Fibroblast of skin of right quadriceps (primary cell): Measurements from ENCODE around the gene TRIM64.
"Not testable (repeated sequence)": the region's sequence is repeated elsewhere in the genome, so short reads cannot be mapped to it uniquely, and the experiment has no call there.

Experiments used
- DNase-seq: peaks from one replicate; pipeline ENCODE4 v3.0.0-alpha.2; 2013

TRIM64 gene, protein sequence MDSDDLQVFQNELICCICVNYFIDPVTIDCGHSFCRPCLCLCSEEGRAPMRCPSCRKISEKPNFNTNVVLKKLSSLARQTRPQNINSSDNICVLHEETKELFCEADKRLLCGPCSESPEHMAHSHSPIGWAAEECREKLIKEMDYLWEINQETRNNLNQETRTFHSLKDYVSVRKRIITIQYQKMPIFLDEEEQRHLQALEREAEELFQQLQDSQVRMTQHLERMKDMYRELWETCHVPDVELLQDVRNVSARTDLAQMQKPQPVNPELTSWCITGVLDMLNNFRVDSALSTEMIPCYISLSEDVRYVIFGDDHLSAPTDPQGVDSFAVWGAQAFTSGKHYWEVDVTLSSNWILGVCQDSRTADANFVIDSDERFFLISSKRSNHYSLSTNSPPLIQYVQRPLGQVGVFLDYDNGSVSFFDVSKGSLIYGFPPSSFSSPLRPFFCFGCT

DNA sequence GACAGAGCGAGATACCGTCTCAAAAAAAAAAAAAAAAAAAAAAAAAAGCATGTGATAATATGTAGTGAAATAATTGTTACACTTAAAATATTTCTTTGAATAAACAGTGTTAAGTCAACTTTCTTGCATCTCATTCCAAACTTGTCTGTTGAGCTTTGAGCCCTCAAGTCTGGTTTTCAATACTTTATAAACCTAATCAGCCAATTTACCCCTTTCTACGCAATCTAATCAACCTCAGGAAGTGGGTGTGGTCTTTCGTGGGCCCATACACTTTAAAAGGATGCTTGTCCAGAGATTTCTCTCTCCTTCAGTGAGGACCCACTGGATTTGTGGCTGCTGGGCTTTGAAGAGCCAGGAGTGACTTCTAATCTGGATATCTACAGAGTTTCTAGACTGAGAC, at the start of gene TRIM64:
Gene TRIM64 (plus strand): TSS at position 301 of the 400 bp plus-strand sequence. CDS start 2,467 bp downstream, outside the sequence.
- DNase-seq: not testable (repeated sequence)

DNA sequence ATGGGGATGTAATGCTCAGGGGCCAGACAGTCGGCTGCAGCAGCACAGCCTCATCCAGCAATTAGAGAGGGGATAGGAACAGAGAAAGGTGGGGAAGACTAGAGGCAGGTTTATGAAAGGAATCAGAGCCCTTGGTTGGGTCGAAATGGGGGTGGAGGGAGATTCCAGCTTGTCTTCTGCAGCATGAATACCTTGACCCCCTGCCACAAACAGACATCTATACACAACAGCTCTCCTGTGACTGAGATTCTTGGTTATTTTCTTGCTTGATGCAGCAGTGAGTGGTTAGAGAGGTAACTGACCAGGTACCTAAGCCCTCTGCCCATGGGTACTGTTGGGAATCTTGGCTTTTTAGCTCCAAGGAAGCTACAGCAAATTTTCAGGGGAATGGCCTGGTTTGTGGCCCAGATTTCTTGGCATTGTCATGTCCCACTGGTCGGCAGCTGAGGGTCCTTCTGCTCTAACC, 43.6 kb upstream of the TRIM64 start, which contains the start of gene TRIM49D1:
Gene TRIM49D1 (minus strand): TSS at position 51 of the 466 bp plus-strand sequence. CDS start 4,535 bp downstream, outside the sequence.
- no peak for DNase-seq

DNA sequence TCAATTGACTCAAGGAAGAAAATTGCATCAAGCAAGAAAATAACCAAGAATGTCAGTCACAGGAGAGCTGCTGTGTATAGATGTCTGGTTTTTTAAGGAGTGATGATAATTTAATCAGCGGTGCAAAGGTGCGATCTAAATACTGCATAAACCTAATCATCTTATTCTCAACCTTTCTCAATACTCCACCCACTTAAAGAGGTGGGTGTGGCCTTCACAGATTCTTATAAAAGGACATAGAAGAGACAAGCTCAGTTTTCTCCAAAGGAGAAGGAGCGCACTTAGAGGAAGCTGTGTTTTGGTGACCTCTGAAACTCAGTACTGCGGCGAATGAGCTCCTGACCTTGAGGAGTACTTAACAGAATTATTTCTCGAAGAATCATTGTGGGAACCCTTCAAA, 42.1 kb upstream of the TRIM64 start, which contains the start of gene TRIM49D2:
Gene TRIM49D2 (plus strand): TSS at position 301 of the 400 bp plus-strand sequence. CDS start 2,698 bp downstream, outside the sequence.
- DNase-seq: not testable (repeated sequence)

DNA sequence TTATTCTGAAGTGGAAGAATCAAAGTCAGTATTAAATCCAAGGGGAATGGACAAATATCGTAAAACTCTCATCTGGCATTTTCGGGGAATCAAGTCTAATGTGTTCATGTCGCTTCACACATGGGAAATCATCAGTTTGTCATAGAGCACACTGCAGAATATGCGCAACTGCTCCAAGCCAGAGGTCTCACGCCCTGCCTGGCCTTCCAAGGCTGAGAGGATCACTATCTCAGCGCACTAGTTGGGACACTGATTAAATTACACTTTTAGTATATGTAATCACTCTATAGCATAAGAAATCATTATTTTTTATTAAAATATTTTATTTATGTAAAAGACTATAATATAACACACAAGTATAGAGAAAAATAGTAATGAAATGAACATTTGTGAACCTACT, 5.0 kb upstream of the TRIM64 start:
- not testable (repeated sequence) for DNase-seq
